GM12872 (cell line): ENCODE results near the gene OR2M4.

Source experiments
- TF ChIP-seq, protein P1 (sequence below): IDR thresholded peaks from 3 replicates; pipeline ENCODE4 v1.5.1; 2011; ENCODE audit warnings: low read depth, mild to moderate bottlenecking, low read length, moderate library complexity; ENCODE audit not compliant: insufficient read depth

OR2M4 gene

GRCh38 chr1:248229360-248229908 lies 1.8 kb upstream of the OR2M4 start:
- TF ChIP-seq, protein P1, sequence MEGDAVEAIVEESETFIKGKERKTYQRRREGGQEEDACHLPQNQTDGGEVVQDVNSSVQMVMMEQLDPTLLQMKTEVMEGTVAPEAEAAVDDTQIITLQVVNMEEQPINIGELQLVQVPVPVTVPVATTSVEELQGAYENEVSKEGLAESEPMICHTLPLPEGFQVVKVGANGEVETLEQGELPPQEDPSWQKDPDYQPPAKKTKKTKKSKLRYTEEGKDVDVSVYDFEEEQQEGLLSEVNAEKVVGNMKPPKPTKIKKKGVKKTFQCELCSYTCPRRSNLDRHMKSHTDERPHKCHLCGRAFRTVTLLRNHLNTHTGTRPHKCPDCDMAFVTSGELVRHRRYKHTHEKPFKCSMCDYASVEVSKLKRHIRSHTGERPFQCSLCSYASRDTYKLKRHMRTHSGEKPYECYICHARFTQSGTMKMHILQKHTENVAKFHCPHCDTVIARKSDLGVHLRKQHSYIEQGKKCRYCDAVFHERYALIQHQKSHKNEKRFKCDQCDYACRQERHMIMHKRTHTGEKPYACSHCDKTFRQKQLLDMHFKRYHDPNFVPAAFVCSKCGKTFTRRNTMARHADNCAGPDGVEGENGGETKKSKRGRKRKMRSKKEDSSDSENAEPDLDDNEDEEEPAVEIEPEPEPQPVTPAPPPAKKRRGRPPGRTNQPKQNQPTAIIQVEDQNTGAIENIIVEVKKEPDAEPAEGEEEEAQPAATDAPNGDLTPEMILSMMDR = no peak

DNA sequence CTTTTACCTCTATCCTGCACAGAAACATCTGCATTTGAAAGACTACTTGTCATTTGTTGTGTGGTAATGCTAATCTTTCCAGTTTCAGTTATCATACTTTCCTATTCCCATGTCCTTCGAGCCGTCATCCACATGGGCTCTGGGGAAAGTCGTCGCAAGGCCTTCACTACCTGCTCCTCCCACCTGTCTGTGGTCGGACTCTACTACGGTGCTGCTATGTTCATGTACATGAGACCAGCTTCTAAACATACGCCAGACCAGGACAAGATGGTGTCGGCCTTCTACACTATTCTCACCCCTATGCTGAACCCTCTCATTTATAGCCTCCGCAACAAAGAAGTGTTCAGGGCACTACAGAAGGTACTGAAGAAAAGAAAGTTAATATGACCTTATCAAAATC lies 8.3 kb downstream of the OR2M4 start:
- TF ChIP-seq, protein P1 = no peak

DNA sequence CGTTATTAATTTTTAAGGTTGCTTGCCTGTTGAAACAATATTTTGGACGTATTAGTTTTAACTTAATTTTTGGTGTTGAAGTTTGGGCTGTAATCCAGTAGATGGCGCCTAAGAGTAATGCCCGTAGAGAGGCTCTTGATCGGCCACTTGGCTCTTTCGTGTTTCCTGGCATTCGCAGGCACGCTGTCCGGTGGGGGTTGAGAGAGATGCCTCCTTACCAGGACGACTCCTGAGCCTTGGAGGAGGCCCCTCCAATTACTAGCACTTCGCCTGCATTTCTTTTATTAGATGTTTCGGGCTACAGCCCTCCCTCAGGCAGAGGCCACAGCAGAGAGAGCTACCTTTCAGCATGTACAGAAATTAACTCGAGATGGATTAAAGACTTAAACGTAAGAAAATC lies 12.0 kb downstream of the OR2M4 start:
- TF ChIP-seq, protein P1 = peak; percentile 85

GRCh38 chr1:248268178-248268577 lies 37.0 kb downstream of the OR2M4 start:
- TF ChIP-seq, protein P1 = no peak

GRCh38 chr1:248277876-248278275 lies 46.7 kb downstream of the OR2M4 start, which contains the start of gene OR2T33:
Gene OR2T33 (minus strand): TSS chr1:248277976. CDS start chr1:248273814, 4,162 bp downstream.
- TF ChIP-seq, protein P1 = no peak

DNA sequence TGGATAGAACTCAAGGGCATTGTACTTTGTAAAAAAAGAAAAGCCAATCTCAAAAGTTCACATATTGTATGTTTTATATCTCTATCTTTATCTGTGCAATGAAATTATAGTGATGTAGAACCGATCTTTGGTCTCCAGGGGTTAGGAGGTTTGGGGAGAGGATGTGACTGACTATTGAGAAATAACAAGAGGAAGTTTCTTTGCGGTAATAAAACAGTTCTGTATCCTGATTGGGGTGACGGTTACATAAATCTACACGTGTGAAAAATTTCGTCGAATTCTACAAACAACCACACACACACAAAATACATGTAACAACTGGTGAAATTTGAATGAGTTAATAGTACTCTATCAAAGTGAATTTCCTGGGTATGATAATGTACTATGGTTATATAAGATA lies 57.2 kb downstream of the OR2M4 start:
- TF ChIP-seq, protein P1 = no peak
